DMS79 treated with DMSO at 0.1 percent for 48 hours (cell line): ENCODE data around the gene SLC38A3.

Experiments
- DNase-seq: peaks from one replicate; lab custom pipeline; 2025; lab: John Stamatoyannopoulos, UW

SLC38A3 gene

GRCh38 chr3:50204804-50205412 lies at the start of gene SLC38A3:
Gene SLC38A3, plus strand, starts transcription at chr3:50205271. Its CDS starts 8,929 bp downstream, at chr3:50214200.
- peak; percentile 13 for DNase-seq

- DNase-seq = no peak
These were observed 49.6 kb upstream of the SLC38A3 start for GRCh38 chr3:50155491-50155878.

GRCh38 chr3:50155891-50156290 lies 49.2 kb upstream of the SLC38A3 start:
- DNase-seq = no peak

- peak; percentile 45 for DNase-seq
These were observed 48.2 kb upstream of the SLC38A3 start for GRCh38 chr3:50156549-50157493.

- DNase-seq = peak; percentile 60
These were observed 47.1 kb upstream of the SLC38A3 start for GRCh38 chr3:50157827-50158529.

- no peak for DNase-seq
These were observed 46.4 kb upstream of the SLC38A3 start for GRCh38 chr3:50158530-50159146.

GRCh38 chr3:50160561-50160983 lies 44.5 kb upstream of the SLC38A3 start:
- DNase-seq = no peak

GRCh38 chr3:50161320-50161719 lies 43.8 kb upstream of the SLC38A3 start:
- DNase-seq = no peak

- DNase-seq = peak; percentile 11
These were observed 42.8 kb upstream of the SLC38A3 start for GRCh38 chr3:50162034-50162883.

- DNase-seq = peak; percentile 68
These were observed 41.3 kb upstream of the SLC38A3 start for GRCh38 chr3:50163572-50164455.

- no peak for DNase-seq
These were observed 40.6 kb upstream of the SLC38A3 start for GRCh38 chr3:50164481-50164880.

- no peak for DNase-seq
These were observed 39.8 kb upstream of the SLC38A3 start for GRCh38 chr3:50164984-50165909.

- DNase-seq = no peak
These were observed 39.0 kb upstream of the SLC38A3 start for GRCh38 chr3:50165910-50166538.

- no peak for DNase-seq
These were observed 38.5 kb upstream of the SLC38A3 start for GRCh38 chr3:50166620-50167019.

GRCh38 chr3:50167069-50167840 lies 37.8 kb upstream of the SLC38A3 start:
- peak; percentile 10 for DNase-seq

- no peak for DNase-seq
These were observed 37.2 kb upstream of the SLC38A3 start for GRCh38 chr3:50167841-50168209.

GRCh38 chr3:50168388-50168787 lies 36.7 kb upstream of the SLC38A3 start:
- DNase-seq = no peak

GRCh38 chr3:50168791-50169190 lies 36.3 kb upstream of the SLC38A3 start:
- no peak for DNase-seq
